ENCODE data around the gene PARVG.

Gene PARVG

DNA sequence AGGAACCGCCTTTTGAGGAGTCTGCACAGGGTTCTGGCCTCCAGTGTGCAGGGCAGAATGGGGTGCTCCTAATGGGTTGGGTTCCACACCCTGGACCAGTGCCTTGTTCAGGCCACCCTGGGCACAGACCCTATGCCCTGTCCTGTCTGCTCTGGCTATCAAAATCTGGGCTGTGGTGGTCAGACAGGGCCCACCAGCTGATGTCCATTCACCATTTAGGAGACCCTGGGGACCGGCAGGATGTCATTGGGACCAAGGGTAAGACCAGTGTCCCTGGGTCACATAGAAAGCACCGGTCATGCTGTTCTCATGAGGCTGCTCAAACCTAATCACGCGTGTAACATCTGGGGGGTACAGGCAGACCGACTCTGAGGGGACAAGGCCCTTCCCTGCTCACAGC is 37.3 kb downstream of the PARVG start:
- no peak for ATAC-seq (ENCODE audit: insufficient read depth, low read depth)
- H3K79me2 ChIP-seq (ENCODE audit: insufficient read depth, low read length), result no peaks in the 10 kb centered on the region

DNA sequence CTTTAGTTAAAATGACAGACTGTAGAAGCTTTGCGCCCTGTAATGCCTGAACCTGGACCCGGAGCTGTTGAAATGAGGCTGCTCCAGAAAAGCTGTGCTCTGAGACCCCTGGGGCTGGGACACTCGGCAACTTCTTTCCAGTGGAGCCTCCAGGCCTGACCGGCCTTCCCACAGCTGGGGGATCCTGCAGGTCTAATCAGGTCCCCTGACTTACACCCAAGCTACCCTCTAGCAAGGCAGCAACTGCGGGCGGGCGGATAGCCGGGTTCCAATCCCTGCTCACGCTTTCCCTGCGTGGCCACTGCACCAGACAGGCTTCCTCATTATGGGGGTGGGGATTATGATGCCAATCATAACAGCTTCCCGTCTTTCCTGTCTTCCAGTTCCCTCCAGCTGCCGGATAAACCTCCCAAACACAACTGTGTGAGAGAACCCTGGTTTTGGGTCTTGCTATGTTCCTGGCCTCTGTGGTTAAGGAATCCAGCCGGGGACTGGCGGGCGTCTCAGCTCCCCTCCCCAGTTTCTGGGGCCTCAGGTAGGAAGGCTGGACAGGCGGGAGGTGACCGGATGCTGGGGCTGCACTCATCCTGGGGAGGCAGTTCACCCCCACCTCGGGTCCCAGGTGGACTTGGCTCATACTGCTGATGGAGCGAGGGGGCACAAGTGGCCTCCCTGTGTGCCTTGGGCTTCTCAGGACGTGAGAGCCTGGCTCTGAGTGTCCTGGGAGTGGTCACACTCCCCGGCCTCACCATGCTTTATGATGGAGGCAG is 38.6 kb downstream of the PARVG start:
- H3K4me3 ChIP-seq (ENCODE audit: low read depth in 1 of 2, low read length in 2 of 2), result no peak overlapping the region
- no peak overlapping the region for H3K4me2 ChIP-seq (ENCODE audit: insufficient read depth, low read length)
- no peaks in the 10 kb centered on the region for H4K20me1 ChIP-seq (ENCODE audit: insufficient read depth, low read length)
- DNase-seq (no peak), ATAC-seq (ENCODE audit: insufficient read depth, low read depth) (no peak)
- H3K4me1 ChIP-seq (ENCODE audit: insufficient read depth, low read length), result no peaks in the 10 kb centered on the region
- no peaks in the 10 kb centered on the region for H3K9me3 ChIP-seq (ENCODE audit: insufficient read depth, low read length, severe bottlenecking)
- no peak overlapping the region for H3K9ac ChIP-seq (ENCODE audit: low read depth, low read length)
- H3K27ac ChIP-seq (ENCODE audit: low read length), result no peak overlapping the region
- TF ChIP-seq CTCF (IDR thresholded peaks at IDR 0.05; ENCODE audit: borderline replicate concordance, extremely low read depth, low read length, poor library complexity, severe bottlenecking) (no peak), EZH2 (IDR thresholded peaks at IDR 0.05; ENCODE audit: borderline replicate concordance, low read depth, low read length, severe bottlenecking) (no peak)
- H3K36me3 ChIP-seq (ENCODE audit: insufficient read depth, low read length), result no peaks in the 10 kb centered on the region
- no peaks in the 10 kb centered on the region for H3K27me3 ChIP-seq (ENCODE audit: insufficient read depth, low read length, poor library complexity)
- H3K79me2 ChIP-seq (ENCODE audit: insufficient read depth, low read length), result no peaks in the 10 kb centered on the region
- no peak overlapping the region for H2AFZ ChIP-seq (ENCODE audit: low read depth, low read length)

More for the DNA sequence above, 37.3 kb downstream of the PARVG start:
- Histone ChIP-seq H2AFZ (ENCODE audit: low read depth, low read length) (no peak overlapping the region), H3K4me3 (ENCODE audit: low read depth in 1 of 2, low read length in 2 of 2) (no peak overlapping the region), H3K9ac (ENCODE audit: low read depth, low read length) (no peak overlapping the region), H3K4me1 (ENCODE audit: insufficient read depth, low read length) (no peaks in the 10 kb centered on the region), H3K27me3 (ENCODE audit: insufficient read depth, low read length, poor library complexity) (no peaks in the 10 kb centered on the region), H4K20me1 (ENCODE audit: insufficient read depth, low read length) (no peaks in the 10 kb centered on the region), H3K9me3 (ENCODE audit: insufficient read depth, low read length, severe bottlenecking) (peaks cover 1% of the 10 kb centered on the region), H3K4me2 (ENCODE audit: insufficient read depth, low read length) (no peak overlapping the region), H3K27ac (ENCODE audit: low read length) (no peak overlapping the region), H3K36me3 (ENCODE audit: insufficient read depth, low read length) (no peaks in the 10 kb centered on the region)
- DNase-seq, result no peak
- TF ChIP-seq EZH2 (IDR thresholded peaks at IDR 0.05; ENCODE audit: borderline replicate concordance, low read depth, low read length, severe bottlenecking) (no peak), CTCF (IDR thresholded peaks at IDR 0.05; ENCODE audit: borderline replicate concordance, extremely low read depth, low read length, poor library complexity, severe bottlenecking) (no peak)

- no peaks in the 10 kb centered on the region for H3K79me2 ChIP-seq (ENCODE audit: insufficient read depth, low read length)
- ATAC-seq (ENCODE audit: insufficient read depth, low read depth) (no peak), DNase-seq (no peak)
- H3K4me2 ChIP-seq (ENCODE audit: insufficient read depth, low read length), result no peak overlapping the region
- no peaks in the 10 kb centered on the region for H4K20me1 ChIP-seq (ENCODE audit: insufficient read depth, low read length)
- H3K4me1 ChIP-seq (ENCODE audit: insufficient read depth, low read length), result no peaks in the 10 kb centered on the region
- H2AFZ ChIP-seq (ENCODE audit: low read depth, low read length), result no peak overlapping the region
- H3K27me3 ChIP-seq (ENCODE audit: insufficient read depth, low read length, poor library complexity), result no peaks in the 10 kb centered on the region
- H3K4me3 ChIP-seq (ENCODE audit: low read depth in 1 of 2, low read length in 2 of 2), result no peak overlapping the region
- no peaks in the 10 kb centered on the region for H3K36me3 ChIP-seq (ENCODE audit: insufficient read depth, low read length)
- H3K9ac ChIP-seq (ENCODE audit: low read depth, low read length), result no peak overlapping the region
- no peak overlapping the region for H3K27ac ChIP-seq (ENCODE audit: low read length)
- no peaks in the 10 kb centered on the region for H3K9me3 ChIP-seq (ENCODE audit: insufficient read depth, low read length, severe bottlenecking)
- no peak for TF ChIP-seq EZH2 (IDR thresholded peaks at IDR 0.05; ENCODE audit: borderline replicate concordance, low read depth, low read length, severe bottlenecking)
- TF ChIP-seq CTCF (IDR thresholded peaks at IDR 0.05; ENCODE audit: borderline replicate concordance, extremely low read depth, low read length, poor library complexity, severe bottlenecking), result no peak
These were observed 40.3 kb downstream of the PARVG start for GRCh38 chr22:44220727-44221680.

All from DND-41 (cell line).